Caco-2 (cell line): ENCODE results near the gene CNOT8. TPM values are rescaled to one million over a fixed set of nuclear protein-coding genes. Genes with fewer than 3 reads are reported as not detected.
"Not testable (repeated sequence)": the region's sequence is repeated elsewhere in the genome, so short reads cannot be mapped to it uniquely, and the experiment has no call there.

Experiments used
- BruUV-seq: library from RNA; stranded (reverse); fragments of 400-500 nt; replicated peaks from 2 replicates; lab custom pipeline; 2021; lab: Mats Ljungman, UMichigan
- CTCF ChIA-PET: fragments of 300-600 bp; sonication (Branson Sonifier 250); formaldehyde crosslinking; loops from one replicate; lab custom pipeline; 2022; ENCODE audit warnings: antibody characterized with exemption; lab: Charles Lee
- POLR2A ChIA-PET: fragments of 300-600 bp; sonication (Branson Sonifier 250); formaldehyde crosslinking; loops from one replicate; lab custom pipeline; 2022; ENCODE audit warnings: antibody characterized with exemption; lab: Charles Lee
- DNase-seq, 2 experiments: peaks; one replicate each; pipeline versions ENCODE4 v3.0.0 to v3.0.0-alpha.2; 2020 to 2022
- H3K27me3 ChIP-seq: replicated peaks from 2 replicates; pipeline ENCODE4 v1.6.0; 2011; ENCODE audit warnings: low read length; ENCODE audit not compliant: control insufficient read depth, insufficient read depth
- H3K36me3 ChIP-seq: 2 replicates; pipeline ENCODE4 v1.5.1; 2011; ENCODE audit warnings: low read length; ENCODE audit not compliant: control insufficient read depth, insufficient read depth
- H3K4me1 ChIP-seq: fragments of 250-450 bp; sonication (Bioruptor Pico); 2 replicates; pipeline ENCODE4 v1.5.1; 2020; ENCODE audit warnings: mild to moderate bottlenecking
- H3K4me3 ChIP-seq: 2 replicates; pipeline ENCODE4 v1.5.1; 2011; ENCODE audit warnings: low read depth, mild to moderate bottlenecking, control low read depth, low read length
- H3K9me3 ChIP-seq: fragments of 250-450 bp; sonication (Bioruptor Pico); 2 replicates; pipeline ENCODE4 v1.5.1; 2020; ENCODE audit warnings: mild to moderate bottlenecking, moderate library complexity
- H3K27ac Mint-ChIP-seq: one replicate; pipeline ENCODE4 v1.8.0; 2022; ENCODE audit warnings: mixed read lengths; ENCODE audit not compliant: unreplicated experiment
- H3K27me3 Mint-ChIP-seq: one replicate; pipeline ENCODE4 v1.8.0; 2022; ENCODE audit warnings: mixed read lengths; ENCODE audit not compliant: insufficient read depth, unreplicated experiment
- H3K36me3 Mint-ChIP-seq: one replicate; pipeline ENCODE4 v1.8.0; 2022; ENCODE audit warnings: mild to moderate bottlenecking, mixed read lengths; ENCODE audit not compliant: insufficient read depth, unreplicated experiment
- H3K4me1 Mint-ChIP-seq: one replicate; pipeline ENCODE4 v1.8.0; 2022; ENCODE audit warnings: low read depth, mixed read lengths; ENCODE audit not compliant: unreplicated experiment
- H3K4me3 Mint-ChIP-seq: one replicate; pipeline ENCODE4 v1.8.0; 2022; ENCODE audit warnings: mild to moderate bottlenecking, moderate library complexity, mixed read lengths; ENCODE audit not compliant: unreplicated experiment
- H3K9me3 Mint-ChIP-seq: one replicate; pipeline ENCODE4 v1.8.0; 2022; ENCODE audit warnings: mixed read lengths; ENCODE audit not compliant: unreplicated experiment
- CTCF ChIP-seq, 2 experiments: fragments of 200-600 bp in 1 of 2; IDR thresholded peaks; 1 replicate in 1 of 2; 2 replicates in 1 of 2; pipeline versions ENCODE4 v1.5.1 to v1.8.0; 2011 to 2022; ENCODE audit warnings: antibody characterized with exemption in 1 of 2, control low read depth in 1 of 2, inconsistent platforms in 1 of 2, low read depth in 1 of 2, low read length in 1 of 2, mild to moderate bottlenecking in 1 of 2, moderate library complexity in 1 of 2; ENCODE audit not compliant: insufficient read depth in 1 of 2, severe bottlenecking in 1 of 2, unreplicated experiment in 1 of 2
- intact Hi-C: fragments of 100-400 bp; cut with micrococcal nuclease; formaldehyde crosslinking; loops from one replicate; pipeline ENCODE4 v1.10.0; 2022; ENCODE audit not compliant: unreplicated experiment
- total RNA-seq: library from RNA; stranded (reverse); gene quantifications from 2 replicates; pipeline ENCODE4 v1.2.3, GENCODE V29; 2022

CNOT8 gene
- total RNA-seq, 1 experiment from 2014 or later, result 38.1 TPM

- no peaks in the 10 kb centered on the region for H3K9me3 Mint-ChIP-seq
- no peak for TF ChIP-seq CTCF (IDR thresholded peaks at IDR 0.05; ENCODE audit: insufficient read depth in 1 of 2, low read depth in 1 of 2, low read length in 1 of 2, severe bottlenecking in 1 of 2, unreplicated experiment in 1 of 2)
- BruUV-seq, result no TSS peak
- peaks cover 30% of the 10 kb centered on the region for H3K36me3 Mint-ChIP-seq
- DNase-seq, result no peak
- intact Hi-C loops, result no loop called here
- ChIA-PET POLR2A (no interaction called here), CTCF (interaction anchor here (0.6 kb wide), 1 partner anchor 126 kb away, joined by 4 read pairs; no protein-coding TSS in a partner anchor)
- H3K4me3 Mint-ChIP-seq, result no peak overlapping the region
- no peaks in the 10 kb centered on the region for H3K9me3 ChIP-seq
- H3K4me3 ChIP-seq, result no peak overlapping the region
- H3K4me1 ChIP-seq, result 0 out of 2 replicates have a peak, but pooled peaks cover 3% of the 10 kb centered on the region
- H3K4me1 Mint-ChIP-seq, result peaks cover 7% of the 10 kb centered on the region
- no peaks in the 10 kb centered on the region for H3K27me3 ChIP-seq
- no peak overlapping the region for H3K27ac Mint-ChIP-seq
- no peaks in the 10 kb centered on the region for H3K27me3 Mint-ChIP-seq
- H3K36me3 ChIP-seq, result no peaks in the 10 kb centered on the region
Measured at GRCh38 chr5:154830219-154830595, 28.2 kb upstream of the CNOT8 start.

- H3K36me3 ChIP-seq, result no peaks in the 10 kb centered on the region
- H3K9me3 Mint-ChIP-seq, result no peaks in the 10 kb centered on the region
- CTCF ChIA-PET, result no interaction called here
- H3K27ac Mint-ChIP-seq, result no peak overlapping the region
- 0 out of 2 replicates have a peak, but pooled peaks cover 3% of the 10 kb centered on the region for H3K4me1 ChIP-seq
- no peak for TF ChIP-seq CTCF (IDR thresholded peaks at IDR 0.05; ENCODE audit: insufficient read depth in 1 of 2, low read depth in 1 of 2, low read length in 1 of 2, severe bottlenecking in 1 of 2, unreplicated experiment in 1 of 2)
- H3K4me3 Mint-ChIP-seq, result no peak overlapping the region
- POLR2A ChIA-PET, result no interaction called here
- no TSS peak for BruUV-seq
- H3K27me3 ChIP-seq, result no peaks in the 10 kb centered on the region
- H3K36me3 Mint-ChIP-seq, result peaks cover 26% of the 10 kb centered on the region
- peaks cover 7% of the 10 kb centered on the region for H3K4me1 Mint-ChIP-seq
- H3K27me3 Mint-ChIP-seq, result no peaks in the 10 kb centered on the region
- DNase-seq, result no peak
- H3K9me3 ChIP-seq, result no peaks in the 10 kb centered on the region
- H3K4me3 ChIP-seq, result no peak overlapping the region
- intact Hi-C loops, result no loop called here
Measured at GRCh38 chr5:154830596-154830995, 27.8 kb upstream of the CNOT8 start.

- H3K27me3 Mint-ChIP-seq, result no peaks in the 10 kb centered on the region
- H3K36me3 Mint-ChIP-seq, result peaks cover 20% of the 10 kb centered on the region
- Histone ChIP-seq H3K36me3 (no peaks in the 10 kb centered on the region), H3K9me3 (no peaks in the 10 kb centered on the region), H3K4me1 (0 out of 2 replicates have a peak, but pooled peaks cover 3% of the 10 kb centered on the region), H3K27me3 (no peaks in the 10 kb centered on the region), H3K4me3 (no peak overlapping the region)
- no peak for DNase-seq
- no peak for TF ChIP-seq CTCF (IDR thresholded peaks at IDR 0.05; ENCODE audit: insufficient read depth in 1 of 2, low read depth in 1 of 2, low read length in 1 of 2, severe bottlenecking in 1 of 2, unreplicated experiment in 1 of 2)
- H3K9me3 Mint-ChIP-seq, result no peaks in the 10 kb centered on the region
- no peak overlapping the region for H3K4me3 Mint-ChIP-seq
- no TSS peak for BruUV-seq
- no peak overlapping the region for H3K27ac Mint-ChIP-seq
- H3K4me1 Mint-ChIP-seq, result peaks cover 7% of the 10 kb centered on the region
- intact Hi-C loops, result no loop called here
- POLR2A ChIA-PET, result no interaction called here
- CTCF ChIA-PET, result no interaction called here
Measured at GRCh38 chr5:154831451-154831850, 27.0 kb upstream of the CNOT8 start.

GRCh38 chr5:154832804-154833203 lies 25.6 kb upstream of the CNOT8 start:
- Mint-ChIP-seq H3K4me1 (peaks cover 17% of the 10 kb centered on the region), H3K36me3 (peaks cover 23% of the 10 kb centered on the region)
- POLR2A ChIA-PET, H3K27me3 Mint-ChIP-seq, H3K9me3 Mint-ChIP-seq, H3K27me3 ChIP-seq, H3K4me3 ChIP-seq, BruUV-seq, H3K4me3 Mint-ChIP-seq, H3K9me3 ChIP-seq, intact Hi-C loops, CTCF ChIA-PET, DNase-seq, H3K36me3 ChIP-seq, H3K27ac Mint-ChIP-seq: not testable (repeated sequence)
- peaks cover 14% of the 10 kb centered on the region for H3K4me1 ChIP-seq
